Upper lobe of left lung (tissue), 6 donors: ENCODE data around the gene PTPRD. TPM values are rescaled to one million over a fixed set of nuclear protein-coding genes. Genes with fewer than 3 reads are reported as not detected.

Source experiments
- ATAC-seq, 2 donors: fragments of 200-7000 bp; cut with Tn5 transposase; one replicate each; pipeline ENCODE4 v1.9.1; 2022; ENCODE audit warnings: mild to moderate bottlenecking in 2 of 2, moderate library complexity in 2 of 2; ENCODE audit not compliant: low FRiP score in 2 of 2
- DNase-seq, 2 donors: peaks; one replicate each; pipeline ENCODE4 v3.0.0-alpha.2; 2019 to 2020
- H3K27ac ChIP-seq, 4 donors: fragments of 200-600 bp; sonication (generic); one replicate each; pipeline ENCODE4 v1.5.1; 2016 to 2019
- H3K27me3 ChIP-seq, 4 donors: fragments of 200-600 bp; sonication (generic); one replicate each; pipeline ENCODE4 v1.5.1; 2017 to 2019
- H3K36me3 ChIP-seq, 4 donors: fragments of 200-600 bp; sonication (generic); one replicate each; pipeline ENCODE4 v1.5.1; 2016 to 2019
- H3K4me1 ChIP-seq, 4 donors: fragments of 200-600 bp; sonication (generic); one replicate each; pipeline ENCODE4 v1.5.1; 2018 to 2019
- H3K4me3 ChIP-seq, 4 donors: fragments of 200-600 bp; sonication (generic); one replicate each; pipeline ENCODE4 v1.5.1; 2017 to 2019; ENCODE audit warnings: mild to moderate bottlenecking in 2 of 4, moderate library complexity in 1 of 4
- H3K9me3 ChIP-seq, 4 donors: fragments of 200-600 bp; sonication (generic); one replicate each; pipeline ENCODE4 v1.5.1; 2018 to 2019
- EP300 ChIP-seq, 4 donors: sonication (generic); formaldehyde crosslinking; IDR thresholded peaks; one replicate each; pipeline ENCODE4 v1.5.1; 2017; ENCODE audit warnings: antibody characterized with exemption in 4 of 4, control low read depth in 2 of 4
- POLR2A ChIP-seq, 4 donors: fragments of 450-650 bp; IDR thresholded peaks; one replicate each; pipeline ENCODE4 v1.5.1; 2016 to 2017; ENCODE audit warnings: antibody characterized with exemption in 4 of 4, mild to moderate bottlenecking in 2 of 4
- POLR2AphosphoS5 ChIP-seq, 2 donors: sonication (generic); formaldehyde crosslinking; IDR thresholded peaks; one replicate each; pipeline ENCODE4 v1.5.1; 2017; ENCODE audit warnings: antibody characterized with exemption in 2 of 2
- WGBS, 2 donors: methylation state at CpG; one replicate each; pipeline ENCODE4 v1.1.5; 2017 to 2018; 5-methylcytosine and 5-hydroxymethylcytosine counted together
- total RNA-seq, 6 donors: library from RNA; depleted of rRNA in 4 of 6; stranded (reverse); fragments of >200 nt in 4 of 6; gene quantifications; one replicate each; pipeline versions ENCODE4 v1.1.0 to v1.2.1, GENCODE V29; 2016 to 2021
- TF ChIP-seq, protein P1 (sequence below), 6 experiments: fragments of 450-650 bp in 4 of 6; fragments of 200-600 bp in 2 of 6; sonication (generic) in 2 of 6; IDR thresholded peaks; one replicate each; pipeline ENCODE4 v1.5.1; 2016 to 2019; ENCODE audit warnings: antibody characterized with exemption in 6 of 6
- donor health status: DM: no; HTN: no; CAD: no; lungs with moderate emphysema.
- donor health status: DM: no; HTN: yes; CAD: no; lungs with severe emphysema.

PTPRD gene
- total RNA-seq, 6 donors from 2014 or later: 7.4 to 46.1 (median 14.5) TPM

DNA sequence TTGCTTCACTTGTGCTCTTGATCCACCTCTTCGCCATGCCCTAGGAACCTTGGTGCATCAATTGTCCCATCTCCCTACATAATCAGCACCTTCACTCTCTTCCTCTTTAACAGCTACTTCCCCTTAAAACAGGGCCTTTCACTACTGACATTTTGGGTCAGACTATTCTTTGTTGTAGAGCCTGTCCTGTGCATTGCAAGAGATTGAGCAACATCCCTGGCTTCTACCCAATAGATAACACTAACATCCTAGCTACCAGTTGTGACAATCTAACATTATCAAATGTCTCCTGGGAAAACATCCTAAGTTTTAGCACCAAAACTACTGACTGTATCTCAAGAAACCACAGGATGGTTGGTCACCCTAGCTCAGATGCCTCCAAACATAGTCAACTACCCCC lies 1958.9 kb downstream of the PTPRD start:
- Histone ChIP-seq H3K36me3 (no peaks in the 10 kb centered on the region), H3K9me3 (no peaks in the 10 kb centered on the region), H3K4me3 (no peak overlapping the region), H3K4me1 (no peaks in the 10 kb centered on the region), H3K27ac (no peak overlapping the region), H3K27me3 (no peaks in the 10 kb centered on the region)
- no peak for ATAC-seq
- TF ChIP-seq POLR2A (IDR thresholded peaks at IDR 0.05) (no peak), POLR2AphosphoS5 (IDR thresholded peaks at IDR 0.05) (no peak), EP300 (IDR thresholded peaks at IDR 0.05) (no peak)
- TF ChIP-seq, protein P1, sequence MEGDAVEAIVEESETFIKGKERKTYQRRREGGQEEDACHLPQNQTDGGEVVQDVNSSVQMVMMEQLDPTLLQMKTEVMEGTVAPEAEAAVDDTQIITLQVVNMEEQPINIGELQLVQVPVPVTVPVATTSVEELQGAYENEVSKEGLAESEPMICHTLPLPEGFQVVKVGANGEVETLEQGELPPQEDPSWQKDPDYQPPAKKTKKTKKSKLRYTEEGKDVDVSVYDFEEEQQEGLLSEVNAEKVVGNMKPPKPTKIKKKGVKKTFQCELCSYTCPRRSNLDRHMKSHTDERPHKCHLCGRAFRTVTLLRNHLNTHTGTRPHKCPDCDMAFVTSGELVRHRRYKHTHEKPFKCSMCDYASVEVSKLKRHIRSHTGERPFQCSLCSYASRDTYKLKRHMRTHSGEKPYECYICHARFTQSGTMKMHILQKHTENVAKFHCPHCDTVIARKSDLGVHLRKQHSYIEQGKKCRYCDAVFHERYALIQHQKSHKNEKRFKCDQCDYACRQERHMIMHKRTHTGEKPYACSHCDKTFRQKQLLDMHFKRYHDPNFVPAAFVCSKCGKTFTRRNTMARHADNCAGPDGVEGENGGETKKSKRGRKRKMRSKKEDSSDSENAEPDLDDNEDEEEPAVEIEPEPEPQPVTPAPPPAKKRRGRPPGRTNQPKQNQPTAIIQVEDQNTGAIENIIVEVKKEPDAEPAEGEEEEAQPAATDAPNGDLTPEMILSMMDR (IDR thresholded peaks at IDR 0.05): no peak
- DNase-seq: no peak
- WGBS, 2 donors: 78 to 85% methylated on average over 1 of the region's 1 CpG

DNA sequence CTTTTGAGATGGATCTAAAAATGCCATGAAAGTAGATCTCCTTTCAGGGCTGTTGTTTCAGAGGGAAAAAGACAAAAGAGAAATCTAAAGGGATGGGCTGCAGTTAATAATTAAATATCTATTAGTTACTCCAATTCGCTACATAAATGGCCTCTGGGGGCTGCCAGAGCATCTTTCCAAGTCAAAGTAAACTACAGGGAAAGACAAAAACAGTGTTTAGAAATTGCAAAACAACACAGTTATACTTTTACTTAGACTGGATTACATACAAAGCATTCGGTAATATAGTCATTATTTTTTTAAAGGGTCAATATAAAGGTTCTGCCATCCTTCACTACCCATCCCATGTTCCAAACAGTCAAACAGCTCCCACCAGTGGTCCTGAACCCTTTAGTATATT lies 1959.7 kb downstream of the PTPRD start:
- no peak overlapping the region for H3K4me3 ChIP-seq
- 75 to 78% methylated on average over 2 of the region's 2 CpGs for WGBS, 2 donors
- TF ChIP-seq POLR2AphosphoS5 (IDR thresholded peaks at IDR 0.05): no peak
- no peak for TF ChIP-seq POLR2A (IDR thresholded peaks at IDR 0.05)
- no peak for TF ChIP-seq EP300 (IDR thresholded peaks at IDR 0.05)
- TF ChIP-seq, protein P1 (IDR thresholded peaks at IDR 0.05): no peak
- no peaks in the 10 kb centered on the region for H3K9me3 ChIP-seq
- H3K4me1 ChIP-seq: no peaks in the 10 kb centered on the region
- H3K36me3 ChIP-seq: no peaks in the 10 kb centered on the region
- H3K27ac ChIP-seq: no peak overlapping the region
- no peaks in the 10 kb centered on the region for H3K27me3 ChIP-seq
- DNase-seq (no peak), ATAC-seq (no peak)

GRCh38 chr9:8652255-8652654 lies 1960.5 kb downstream of the PTPRD start:
- H3K27ac ChIP-seq: no peak overlapping the region
- no peak for TF ChIP-seq EP300 (IDR thresholded peaks at IDR 0.05)
- TF ChIP-seq POLR2AphosphoS5 (IDR thresholded peaks at IDR 0.05): no peak
- TF ChIP-seq POLR2A (IDR thresholded peaks at IDR 0.05): no peak
- TF ChIP-seq, protein P1 (IDR thresholded peaks at IDR 0.05): no peak
- no peaks in the 10 kb centered on the region for H3K36me3 ChIP-seq
- no peaks in the 10 kb centered on the region for H3K27me3 ChIP-seq
- no peak for ATAC-seq
- no peaks in the 10 kb centered on the region for H3K9me3 ChIP-seq
- 47 to 60% methylated on average over 1 of the region's 1 CpG for whole genome bisulfite sequencing, 2 donors
- no peak overlapping the region for H3K4me3 ChIP-seq
- DNase-seq: no peak
- no peaks in the 10 kb centered on the region for H3K4me1 ChIP-seq

- Histone ChIP-seq H3K36me3 (no peaks in the 10 kb centered on the region), H3K9me3 (no peaks in the 10 kb centered on the region), H3K27ac (no peak overlapping the region), H3K27me3 (no peaks in the 10 kb centered on the region), H3K4me3 (no peak overlapping the region), H3K4me1 (no peaks in the 10 kb centered on the region)
- WGBS, 2 donors: 41 to 42% methylated on average over 3 of the region's 3 CpGs
- no peak for ATAC-seq
- TF ChIP-seq, protein P1 (IDR thresholded peaks at IDR 0.05): no peak
- TF ChIP-seq POLR2A (IDR thresholded peaks at IDR 0.05) (no peak), EP300 (IDR thresholded peaks at IDR 0.05) (no peak), POLR2AphosphoS5 (IDR thresholded peaks at IDR 0.05) (no peak)
- no peak for DNase-seq
These were observed 1961.0 kb downstream of the PTPRD start for GRCh38 chr9:8651846-8652215.

DNA sequence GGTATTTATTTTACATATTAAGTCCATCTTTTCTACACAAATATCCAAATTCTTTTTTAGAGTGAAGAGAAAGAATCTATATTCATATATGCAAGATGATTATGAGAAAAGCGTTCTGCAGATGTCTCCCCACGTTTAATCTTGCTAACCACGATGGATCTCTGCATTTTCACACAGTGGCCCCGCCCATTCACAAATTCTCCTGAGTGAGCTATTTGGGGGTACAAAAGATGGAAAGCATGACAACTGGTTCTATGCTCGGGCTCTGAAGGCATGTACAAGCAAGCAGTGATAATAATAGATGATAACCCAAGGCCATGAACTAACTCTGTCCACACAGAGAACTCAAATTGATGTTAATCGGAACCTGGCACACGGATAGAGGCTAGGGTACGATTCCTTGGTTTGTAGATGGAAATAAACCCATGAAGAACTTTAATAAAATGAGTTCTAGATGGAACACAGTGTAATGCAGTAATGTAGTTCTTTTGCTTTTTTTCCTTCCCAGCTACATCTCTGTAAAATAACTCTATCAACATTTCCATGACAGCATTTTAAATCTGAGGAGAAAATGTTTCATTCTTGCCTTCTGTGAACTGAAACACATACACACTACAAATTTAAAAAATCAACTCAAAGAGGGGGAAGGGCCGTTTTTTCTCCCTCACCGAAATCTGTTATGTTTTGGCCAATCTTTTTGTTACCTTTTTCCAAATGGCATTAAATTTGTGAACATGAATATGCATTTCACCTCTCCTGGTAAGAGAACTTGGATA lies 1961.5 kb downstream of the PTPRD start:
- H3K4me3 ChIP-seq: no peak overlapping the region
- no peaks in the 10 kb centered on the region for H3K36me3 ChIP-seq
- TF ChIP-seq, protein P1 (IDR thresholded peaks at IDR 0.05): no peak
- no peak for TF ChIP-seq POLR2A (IDR thresholded peaks at IDR 0.05)
- TF ChIP-seq POLR2AphosphoS5 (IDR thresholded peaks at IDR 0.05): no peak
- TF ChIP-seq EP300 (IDR thresholded peaks at IDR 0.05): no peak
- H3K27ac ChIP-seq: no peak overlapping the region
- WGBS, 2 donors: 83 to 85% methylated on average over 10 of the region's 10 CpGs
- H3K27me3 ChIP-seq: no peaks in the 10 kb centered on the region
- no peaks in the 10 kb centered on the region for H3K4me1 ChIP-seq
- no peak for ATAC-seq
- no peaks in the 10 kb centered on the region for H3K9me3 ChIP-seq
- no peak for DNase-seq
